ENCODE results near the gene STAB2.

STAB2 gene

DNA sequence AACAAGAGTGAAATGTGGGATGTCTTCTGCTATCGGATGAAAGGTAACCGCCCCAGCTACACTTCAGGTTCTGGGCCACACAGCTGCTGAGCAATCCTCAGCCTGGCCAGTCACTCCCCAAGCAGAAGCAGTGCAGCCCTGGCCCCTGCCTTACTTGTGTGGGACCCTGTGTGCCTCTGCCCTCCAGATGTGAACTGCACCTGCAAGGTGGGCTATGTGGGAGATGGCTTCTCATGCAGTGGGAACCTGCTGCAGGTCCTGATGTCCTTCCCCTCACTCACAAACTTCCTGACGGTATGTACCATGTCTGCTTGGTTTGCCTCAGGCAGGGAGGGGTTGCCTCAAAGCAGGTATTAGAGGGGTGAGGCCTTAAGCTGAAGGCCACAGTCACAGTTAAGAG lies 168.4 kb downstream of the STAB2 start:
- no peak for DNase-seq

DNA sequence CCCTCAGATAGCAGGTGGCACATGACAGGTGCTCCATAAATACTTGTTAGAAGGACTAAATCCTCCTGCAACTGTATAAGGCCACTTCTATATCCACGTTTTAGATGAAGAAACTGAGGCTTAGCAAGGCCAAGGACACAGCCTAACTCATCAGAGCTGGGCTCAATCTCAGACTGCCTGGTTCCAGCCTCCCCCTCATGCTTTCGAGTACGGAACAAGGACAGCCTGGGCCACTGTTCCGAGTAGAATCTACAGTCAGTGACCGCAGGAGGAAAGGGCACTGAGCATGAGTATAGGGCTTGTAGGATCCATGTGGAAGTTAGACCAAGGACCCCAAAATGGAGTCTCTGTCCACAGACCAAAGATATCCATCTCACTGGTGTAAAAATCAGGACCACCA lies 169.4 kb downstream of the STAB2 start:
- DNase-seq: no peak

DNA sequence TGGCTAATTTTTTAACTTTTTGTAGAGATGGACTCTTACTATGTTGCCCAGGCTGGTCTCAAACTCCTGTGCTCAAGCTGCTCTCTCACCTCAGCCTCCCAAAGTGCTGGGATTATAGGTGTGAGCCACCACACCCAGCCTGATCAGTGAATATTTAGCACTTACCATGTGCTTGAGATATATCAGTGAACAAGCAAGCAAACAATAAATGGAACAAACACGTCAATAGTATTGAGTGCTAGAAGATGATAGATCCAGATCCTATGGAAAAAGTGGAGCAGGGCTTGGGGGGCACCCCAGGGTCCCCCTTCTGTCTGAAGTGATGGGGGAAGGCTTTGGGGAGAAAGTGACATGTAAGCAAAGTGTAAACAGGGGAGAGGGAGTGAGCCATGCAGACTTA lies 170.2 kb downstream of the STAB2 start:
- DNase-seq: no peak

DNA sequence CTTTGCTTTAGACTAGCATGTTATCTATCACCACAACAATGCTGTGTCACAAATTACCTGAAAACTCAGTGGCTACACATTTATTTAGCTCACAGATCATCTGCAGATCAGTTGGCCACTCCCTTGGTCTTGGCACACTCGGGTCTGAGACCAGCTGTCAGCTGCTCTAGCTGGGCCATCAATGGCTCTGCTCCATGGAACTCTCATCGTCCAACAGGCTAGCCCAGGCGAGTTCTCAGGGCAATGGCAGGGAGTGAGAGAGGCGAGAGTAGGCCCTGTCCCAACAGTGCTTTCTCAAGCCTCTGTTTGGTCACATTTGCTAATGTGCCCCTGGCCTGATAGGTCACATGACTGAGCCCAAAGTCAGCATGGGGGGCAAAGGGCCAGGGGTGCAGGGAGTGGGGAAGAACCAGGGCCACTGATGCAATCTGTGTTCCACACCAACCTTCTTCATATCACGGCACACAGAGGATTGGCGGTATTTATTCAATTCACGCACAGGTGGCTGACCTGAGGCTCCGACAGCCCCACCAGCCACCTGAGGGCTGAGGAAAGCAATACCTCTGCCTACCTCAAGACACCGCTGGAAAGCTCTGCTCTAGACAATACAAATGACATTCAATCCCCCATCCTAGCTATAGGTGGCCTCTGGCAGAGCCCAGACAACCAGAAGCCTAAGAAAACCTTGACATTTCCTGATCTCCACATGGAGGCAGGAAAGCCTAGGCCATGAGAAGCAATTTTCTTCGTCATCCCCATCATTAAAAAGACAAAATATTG lies 171.4 kb downstream of the STAB2 start:
- no peak for DNase-seq

DNA sequence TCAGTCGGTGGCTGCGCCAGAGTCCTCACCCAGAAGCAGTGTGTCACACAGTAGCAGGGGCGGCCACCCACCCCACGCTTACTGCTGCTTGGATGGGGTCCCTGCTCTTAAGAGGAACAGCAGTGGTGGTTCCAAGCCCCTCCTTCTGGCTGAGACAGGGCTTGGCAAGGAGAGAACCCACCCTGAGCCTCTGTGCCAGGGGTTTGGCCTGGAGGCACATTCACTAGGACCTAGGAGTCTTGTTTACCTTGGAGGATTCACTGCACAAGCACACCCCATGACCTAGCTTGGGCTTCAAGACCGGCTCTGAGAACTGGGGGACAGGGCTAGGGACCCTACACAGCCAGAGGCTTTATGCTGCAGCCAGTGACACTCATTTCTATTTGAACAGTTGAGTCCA lies 175.4 kb downstream of the STAB2 start:
- DNase-seq: no peak

DNA sequence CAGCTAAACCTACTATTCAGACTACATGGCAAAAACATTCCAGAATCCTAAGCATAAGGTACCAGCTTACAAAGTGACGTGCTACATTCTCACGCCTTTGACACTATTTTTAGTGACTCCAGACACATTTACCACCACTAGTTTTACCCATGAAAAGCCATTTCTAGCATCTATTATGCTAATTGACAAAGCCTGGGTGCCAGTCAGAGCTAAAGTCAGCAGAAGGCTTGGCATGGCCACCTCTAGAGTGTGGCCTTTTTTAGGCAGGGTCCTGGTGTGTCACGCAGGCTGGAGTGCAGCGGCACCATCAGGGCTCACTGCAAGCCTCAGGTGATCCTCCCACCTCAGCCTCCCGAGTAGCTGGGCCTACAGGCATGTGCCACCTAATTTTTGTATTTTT lies 178.2 kb downstream of the STAB2 start:
- DNase-seq: no peak

DNA sequence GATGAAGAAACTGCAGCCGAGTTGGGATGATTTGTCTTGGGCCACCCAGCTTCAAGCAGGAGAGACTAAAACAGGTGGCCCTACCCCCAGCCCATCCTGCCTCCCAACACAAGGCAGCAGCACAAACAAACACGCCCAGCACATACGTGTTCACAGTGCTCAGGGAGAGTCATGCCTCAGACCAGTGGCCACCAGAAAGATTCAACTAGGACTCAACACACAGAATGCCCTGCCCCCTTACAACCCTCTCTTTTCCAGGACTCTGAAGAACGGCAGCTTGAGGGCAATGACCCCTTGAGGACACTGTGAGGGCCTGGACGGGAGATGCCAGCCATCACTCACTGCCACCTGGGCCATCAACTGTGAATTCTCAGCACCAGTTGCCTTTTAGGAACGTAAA lies 179.0 kb downstream of the STAB2 start:
- no peak for DNase-seq

DNA sequence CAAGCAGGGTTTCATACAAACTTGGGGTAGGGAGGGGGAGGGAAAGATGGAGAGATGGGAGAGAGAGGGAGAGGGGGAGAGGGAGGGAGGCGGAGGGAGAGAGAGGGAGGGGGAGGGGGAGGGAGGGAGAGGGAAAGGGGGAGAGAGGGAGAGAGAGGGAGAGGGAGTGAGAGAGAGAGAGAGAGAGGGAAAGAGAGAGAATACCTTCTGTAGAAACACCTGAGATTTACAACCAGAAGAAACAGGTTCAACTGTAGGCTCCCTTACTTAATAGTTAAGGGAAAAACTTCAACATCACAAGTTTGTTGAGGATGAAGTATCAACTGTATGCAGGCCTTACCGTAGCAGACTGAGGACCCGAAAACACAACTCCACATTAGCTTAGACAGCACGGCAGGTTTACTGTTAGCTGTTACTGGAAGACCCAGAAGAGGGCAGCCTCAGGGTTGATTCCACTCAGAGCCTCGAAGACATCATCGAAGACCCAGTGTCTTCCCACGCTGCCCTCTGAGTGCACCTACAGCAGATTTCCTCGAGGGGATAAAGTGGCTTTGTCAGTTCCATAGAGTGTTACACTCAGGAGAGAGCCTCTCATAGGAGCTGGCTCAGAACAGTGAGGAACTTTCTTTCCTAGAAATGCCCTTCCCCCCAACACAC lies 181.5 kb downstream of the STAB2 start:
- no peak for DNase-seq

DNA sequence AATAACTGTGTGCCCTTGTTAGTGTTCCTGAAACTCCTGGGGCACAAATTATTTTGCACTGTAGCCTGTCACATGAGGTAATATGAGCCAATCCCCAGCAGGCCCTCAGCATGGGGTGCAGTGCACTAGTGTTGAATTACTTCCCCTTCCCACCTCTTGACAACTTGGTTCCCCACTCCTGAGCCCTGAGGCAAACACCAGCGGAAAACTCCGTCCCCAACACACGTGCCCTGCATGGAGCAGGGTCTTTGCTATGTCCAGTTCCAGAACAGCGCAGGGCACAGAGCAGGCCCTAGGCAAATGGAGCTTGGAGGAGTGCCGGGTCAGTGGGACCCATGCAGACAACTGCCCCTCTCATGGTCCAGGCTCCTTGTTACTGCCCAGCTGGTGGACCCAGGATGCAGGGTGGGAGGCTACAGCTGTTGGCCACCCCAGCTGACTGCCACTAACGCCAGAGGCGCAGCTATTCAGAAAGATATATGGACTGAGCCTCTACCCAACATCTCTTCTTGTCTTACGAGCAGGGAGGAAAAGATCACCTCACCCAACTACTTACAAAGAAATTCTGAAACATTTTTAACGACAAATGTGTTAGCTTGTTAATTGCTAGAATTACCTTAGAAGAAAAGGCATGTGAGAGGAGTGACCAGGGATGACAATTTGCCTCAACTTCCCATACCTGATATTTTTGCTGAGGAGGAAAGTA lies 182.3 kb downstream of the STAB2 start:
- DNase-seq: no peak

DNA sequence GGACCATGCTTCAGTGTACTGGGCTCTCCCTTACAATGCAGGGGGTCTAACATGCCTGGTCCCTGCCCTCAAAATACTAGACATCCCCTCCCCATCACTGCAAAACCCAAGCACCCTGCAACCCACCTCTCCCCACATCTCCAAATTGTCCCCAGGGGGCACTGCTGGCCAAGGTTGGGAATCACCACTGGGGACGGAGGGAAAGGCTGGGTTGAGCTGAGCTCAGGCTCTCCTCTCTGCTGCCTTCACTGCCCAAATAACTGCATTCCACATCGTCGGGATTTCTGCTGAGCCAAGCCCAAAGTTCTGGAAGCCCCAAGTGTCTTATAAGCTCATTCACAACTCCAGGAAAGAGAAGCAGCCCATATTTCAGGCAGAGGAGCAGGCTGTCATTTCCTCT lies 184.4 kb downstream of the STAB2 start:
- DNase-seq: no peak

DNA sequence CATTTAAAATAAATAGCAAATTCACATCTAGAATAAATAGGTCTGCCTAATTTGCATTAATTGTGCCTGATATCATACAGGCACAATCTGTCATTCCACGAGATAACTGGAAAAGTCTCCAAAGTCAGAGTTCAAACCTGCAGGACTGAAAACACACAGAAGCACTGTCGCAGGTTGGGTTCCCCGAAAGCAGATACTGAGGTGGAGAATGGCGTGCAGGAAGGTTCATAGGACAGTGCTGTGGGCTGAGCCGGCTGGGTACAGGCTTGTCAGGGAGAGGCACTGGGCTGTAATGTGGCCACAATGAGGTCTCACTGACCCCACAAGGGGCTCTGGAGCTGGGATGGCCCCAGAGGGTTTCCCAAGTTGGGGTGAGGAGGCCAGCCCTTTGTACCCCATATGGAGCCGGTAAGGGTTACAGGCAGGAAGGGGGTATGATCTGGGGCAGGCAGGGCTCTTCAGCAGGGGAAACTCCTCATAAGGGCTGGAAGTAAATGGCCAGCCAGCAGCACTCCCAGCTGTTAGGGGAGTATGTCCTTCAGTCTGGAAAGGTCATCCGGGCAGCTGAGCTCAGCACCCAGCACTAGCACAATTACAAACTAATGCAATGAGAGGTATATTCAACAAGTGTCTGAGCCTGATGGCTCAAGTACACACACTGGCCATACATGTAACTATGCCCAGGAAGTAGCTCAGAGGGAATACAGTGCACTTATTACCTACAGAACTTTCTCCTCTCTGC lies 185.5 kb downstream of the STAB2 start:
- DNase-seq: no peak

DNA sequence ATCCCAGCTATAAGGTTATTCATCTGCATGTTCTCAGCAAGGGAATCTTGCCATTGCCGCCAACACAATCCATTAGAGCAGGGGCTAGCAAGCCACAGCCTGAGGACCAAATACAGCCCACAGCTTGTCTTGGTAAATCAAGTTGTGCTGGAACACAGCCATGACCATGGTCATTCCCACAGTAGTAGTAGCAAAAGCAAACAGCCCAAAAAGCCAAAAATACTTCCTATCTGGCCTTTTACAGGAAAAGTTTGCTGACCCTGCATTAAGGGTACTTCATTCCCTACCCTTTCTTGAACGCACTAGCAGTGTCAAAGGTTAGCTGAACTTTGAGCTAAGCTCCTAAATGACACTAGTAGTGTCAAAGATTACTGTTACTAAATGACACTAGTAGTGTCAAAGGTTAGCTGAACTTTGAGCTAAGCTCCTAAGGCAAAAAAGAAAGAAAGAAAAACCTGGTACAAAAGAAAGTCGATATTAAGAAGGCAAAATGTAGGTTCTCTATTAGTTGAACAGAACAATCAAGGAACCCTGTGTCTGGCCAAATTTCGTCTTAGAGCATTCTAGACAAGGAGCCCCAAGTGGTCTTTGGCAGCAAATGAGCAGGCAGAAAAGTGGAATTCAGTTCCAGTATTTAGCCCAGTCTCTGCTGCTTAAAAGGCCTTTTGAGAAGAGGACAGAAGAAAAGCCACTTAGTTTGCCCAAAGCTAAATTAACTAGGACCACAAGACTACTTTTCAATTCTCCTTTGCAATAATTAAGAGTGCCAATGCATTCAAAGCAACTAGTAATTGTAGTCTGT lies 186.2 kb downstream of the STAB2 start:
- DNase-seq: no peak

DNA sequence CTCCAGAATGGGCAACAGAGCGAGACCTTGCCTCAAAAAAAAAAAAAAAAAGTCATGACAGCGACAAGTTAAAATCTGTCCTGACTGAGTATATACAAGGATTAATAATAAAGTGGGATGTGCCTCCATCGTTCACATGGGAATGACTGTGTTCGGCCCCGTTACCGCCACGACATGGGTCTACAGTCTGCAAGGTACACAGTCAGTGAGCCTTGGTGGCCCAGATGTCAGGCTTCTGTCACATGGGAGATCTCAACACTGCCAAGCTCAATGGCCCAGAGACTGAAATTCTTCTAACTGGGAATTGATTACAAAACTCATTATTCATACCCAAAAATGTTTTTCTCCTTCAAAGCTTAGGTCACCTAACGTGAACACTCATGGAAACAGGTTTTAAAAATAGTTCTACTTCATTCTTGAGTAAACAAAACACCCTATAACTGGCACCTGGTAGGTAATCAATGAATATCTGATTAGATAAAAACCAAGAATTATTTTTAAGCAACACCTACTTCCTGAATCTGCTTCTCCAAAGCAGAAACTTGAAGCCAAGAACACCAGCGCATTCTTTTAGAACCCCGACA lies 188.0 kb downstream of the STAB2 start:
- DNase-seq: no peak

DNA sequence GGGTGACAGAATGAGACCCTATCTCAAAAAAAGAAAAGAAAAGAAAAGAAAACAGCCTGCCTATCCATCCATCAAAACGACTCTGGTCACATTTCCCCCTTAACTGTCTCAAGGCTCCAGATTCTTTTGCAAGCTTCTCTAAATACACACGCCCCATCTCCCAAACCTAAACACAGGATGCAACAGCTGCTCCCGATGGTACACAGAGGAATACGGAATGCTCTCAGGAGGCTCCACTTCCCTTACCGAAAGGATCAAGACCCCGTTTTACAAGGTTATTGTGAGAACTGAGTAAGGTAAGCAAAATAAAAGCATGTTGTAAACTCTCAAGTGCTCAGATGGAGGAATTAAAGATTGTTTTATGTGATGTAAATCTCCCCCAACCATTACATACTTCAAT lies 191.7 kb downstream of the STAB2 start:
- no peak for DNase-seq

DNA sequence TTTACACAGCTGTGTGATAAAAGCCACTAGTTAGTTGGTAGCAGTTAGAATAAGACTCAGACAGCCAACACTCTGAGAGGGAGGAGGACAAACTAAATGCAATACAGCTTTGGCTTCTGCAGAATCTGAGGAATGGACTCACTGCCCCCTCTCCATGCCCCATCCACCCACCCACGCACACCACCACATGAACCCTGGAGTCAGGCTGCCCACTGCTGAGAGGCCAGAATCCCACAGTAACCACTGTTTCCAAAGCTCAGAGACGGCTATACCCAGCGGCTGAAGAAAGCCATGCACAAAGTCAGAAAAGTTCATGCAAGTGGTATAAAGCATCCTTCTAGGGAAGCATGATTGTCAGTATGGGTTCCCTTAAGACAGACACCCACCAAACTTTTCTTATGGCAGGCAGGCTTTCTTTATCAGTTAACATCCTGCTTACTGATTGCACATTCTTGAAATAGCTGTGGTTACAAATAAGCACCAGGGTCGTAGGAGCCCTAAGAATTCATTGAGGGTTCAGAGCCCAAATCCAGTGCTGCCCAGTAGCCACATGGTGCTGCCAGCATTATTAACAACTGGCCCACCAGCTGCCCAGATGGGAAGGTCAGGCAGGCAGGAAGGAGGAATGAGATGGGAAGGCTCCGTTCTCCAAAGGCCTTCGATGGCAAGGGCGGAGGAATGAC lies 192.5 kb downstream of the STAB2 start:
- no peak for DNase-seq

DNA sequence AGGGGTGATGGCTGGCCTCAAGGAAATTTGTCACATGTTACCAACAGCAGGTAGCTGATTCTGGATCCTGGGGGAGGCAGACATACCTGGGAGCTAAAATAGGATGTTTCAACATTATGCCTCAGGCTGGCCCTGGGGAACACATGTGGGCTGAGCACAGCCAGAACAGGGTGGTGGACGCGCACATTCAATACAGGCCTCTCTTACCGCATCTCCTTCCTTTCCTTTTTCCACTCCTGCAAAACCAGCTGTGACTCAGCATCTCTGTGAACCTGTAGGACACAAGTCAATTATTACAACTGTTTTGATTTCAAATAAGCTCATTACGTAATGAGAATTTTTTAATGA lies 193.0 kb downstream of the STAB2 start:
- no peak for DNase-seq

DNA sequence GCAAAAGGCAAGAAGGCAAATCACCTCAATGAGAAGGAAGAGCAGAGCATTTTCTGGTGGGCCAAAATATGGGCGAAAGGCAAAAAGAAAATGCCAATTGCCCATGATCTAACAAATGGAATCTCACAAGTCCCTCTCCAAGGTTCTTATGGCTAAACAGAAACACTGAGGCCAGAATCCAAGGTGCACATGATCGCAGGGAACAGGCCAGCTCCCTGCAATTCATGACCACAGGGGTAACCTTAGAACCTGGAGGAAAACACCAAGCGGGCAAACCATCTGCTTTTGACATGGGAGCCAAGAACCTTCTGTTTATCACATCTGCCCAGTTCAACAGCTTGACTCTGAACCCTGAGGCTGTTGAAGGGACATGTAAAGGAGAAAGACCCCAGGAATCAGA lies 193.9 kb downstream of the STAB2 start:
- no peak for DNase-seq

DNA sequence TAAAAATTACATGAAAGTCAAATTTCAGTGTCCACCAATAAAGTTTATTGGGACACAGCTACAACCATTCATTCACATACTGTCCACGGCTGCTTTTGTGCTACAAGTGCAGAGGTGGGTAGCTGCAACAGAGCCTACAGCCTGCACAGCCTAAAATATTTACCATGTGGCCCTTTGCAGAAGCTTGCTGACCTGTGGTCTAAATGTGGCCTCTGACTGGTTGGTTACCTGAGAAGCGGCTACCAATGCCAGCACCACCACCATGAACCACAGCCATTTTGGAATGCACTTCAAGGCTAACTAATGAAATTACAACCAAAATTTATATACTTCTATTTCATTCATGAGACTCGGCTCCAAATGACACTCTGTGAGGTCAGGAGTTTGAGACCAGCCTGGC lies 195.3 kb downstream of the STAB2 start:
- no peak for DNase-seq

DNA sequence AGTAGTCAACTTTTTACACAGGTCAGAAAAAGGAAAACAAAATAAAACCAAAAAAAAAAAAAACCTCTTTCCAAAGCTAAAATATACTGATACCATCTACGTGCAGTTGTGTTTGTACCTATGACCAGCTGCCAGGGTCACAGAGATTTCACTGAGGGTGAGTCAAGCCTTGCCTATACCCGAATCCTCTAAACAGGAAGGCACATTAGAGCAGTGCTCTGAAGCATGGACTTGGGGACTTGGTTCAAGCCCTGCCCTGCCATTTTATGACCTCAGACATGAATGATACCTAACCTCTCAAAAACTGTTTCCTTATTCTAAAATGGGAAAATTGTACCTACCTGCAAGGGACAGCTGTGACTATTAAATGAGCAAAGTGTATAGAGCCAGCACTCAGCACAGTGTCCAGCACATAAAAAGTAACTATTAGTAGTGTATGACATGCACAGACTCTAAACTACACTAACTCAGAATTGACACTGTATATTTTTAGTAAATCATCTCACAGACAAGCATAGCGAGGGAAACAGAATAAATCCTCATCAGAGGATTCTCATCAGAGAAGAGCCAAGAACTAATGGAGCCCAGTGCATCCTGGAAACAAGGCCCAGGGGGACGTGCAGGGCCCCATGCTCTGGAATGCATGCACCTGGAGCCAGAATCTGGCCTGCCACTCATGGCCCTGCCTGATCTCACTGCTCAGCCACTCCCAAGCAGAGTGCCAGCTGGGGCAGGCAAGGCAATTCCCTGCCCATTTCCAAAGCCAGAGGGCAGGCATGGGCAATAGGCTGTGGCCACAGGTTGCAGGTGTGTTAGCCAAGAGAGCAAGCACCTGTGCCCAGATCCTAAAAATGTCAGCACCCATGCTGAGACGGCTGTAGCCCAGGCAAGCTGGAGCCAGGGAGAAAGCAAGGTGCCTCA lies 196.9 kb downstream of the STAB2 start:
- DNase-seq: no peak

DNA sequence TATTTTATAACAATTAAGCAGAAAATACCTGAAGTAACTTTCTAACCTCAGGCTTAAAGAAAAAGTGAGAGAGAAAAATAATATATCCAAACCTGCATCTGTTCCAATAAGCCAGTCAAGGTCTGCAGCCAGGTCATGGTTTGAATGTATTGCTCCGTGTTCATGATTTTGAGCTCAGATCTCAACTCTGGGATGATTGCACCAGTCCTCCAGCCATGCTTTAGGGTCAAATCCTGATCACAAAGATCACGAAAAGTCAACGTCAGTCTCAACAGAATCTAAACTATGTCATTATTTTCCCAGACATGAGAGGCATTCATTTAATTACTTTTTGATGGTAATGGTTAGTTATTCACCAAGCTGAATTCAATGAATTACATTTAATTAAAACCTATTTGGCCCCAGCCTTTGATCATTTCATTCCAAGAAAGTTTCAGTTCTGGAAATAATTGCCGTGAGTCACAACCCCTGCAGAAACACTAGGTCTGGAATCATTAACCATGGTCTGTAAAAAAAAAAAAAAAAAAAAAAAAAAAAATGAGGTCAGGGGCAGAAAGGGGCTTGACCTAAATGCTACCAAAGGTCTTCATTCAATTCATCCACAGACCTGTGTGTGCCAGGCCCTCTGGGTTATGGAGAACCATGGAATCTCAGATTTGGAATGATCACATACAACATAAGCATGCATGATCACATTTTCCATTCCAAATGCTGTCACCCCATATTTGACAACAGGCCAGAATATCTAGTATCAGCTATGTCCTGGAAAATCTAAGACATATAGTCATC lies 198.4 kb downstream of the STAB2 start:
- DNase-seq: no peak
